Left ventricle myocardium inferior (tissue), 1 donor: Measurements from ENCODE around the gene CCR4. TPM values are rescaled to one million over a fixed set of nuclear protein-coding genes. Genes with fewer than 3 reads are reported as not detected.
"Not testable (repeated sequence)": the region's sequence is repeated elsewhere in the genome, so short reads cannot be mapped to it uniquely, and the experiment has no call there.

Experiments used
- DNase-seq: peaks from one replicate; pipeline ENCODE4 v3.0.0-alpha.2; 2020
- H3K27ac ChIP-seq: fragments of 200-600 bp; replicated peaks from 2 replicates; pipeline ENCODE4 v1.8.0; 2021
- H3K27me3 ChIP-seq: fragments of 200-600 bp; 2 replicates; pipeline ENCODE4 v1.8.0; 2021; ENCODE audit warnings: low read depth
- H3K36me3 ChIP-seq: fragments of 200-600 bp; 2 replicates; pipeline ENCODE4 v1.8.0; 2021
- H3K4me1 ChIP-seq: fragments of 200-600 bp; 2 replicates; pipeline ENCODE4 v1.8.0; 2021
- H3K4me3 ChIP-seq: fragments of 200-600 bp; 2 replicates; pipeline ENCODE4 v1.8.0; 2021; ENCODE audit warnings: mild to moderate bottlenecking, moderate library complexity
- H3K9me3 ChIP-seq: fragments of 200-600 bp; replicated peaks from 2 replicates; pipeline ENCODE4 v1.8.0; 2021
- CTCF ChIP-seq: fragments of 200-600 bp; IDR thresholded peaks from 2 replicates; pipeline ENCODE4 v1.8.0; 2021; ENCODE audit warnings: antibody characterized with exemption, mild to moderate bottlenecking, borderline replicate concordance
- intact Hi-C: fragments of 100-400 bp; cut with micrococcal nuclease; formaldehyde crosslinking; loops from one replicate; pipeline ENCODE4 v1.11.0; 2022
- total RNA-seq: library from RNA; stranded (reverse); fragmentation: NEBNext Ultra II Directional; extraction: Animal tissue kit (Norgen Biotek cat#: 25700); gene quantifications from one replicate; pipeline ENCODE4 v1.2.1, GENCODE V29; 2021
- donor health status: DM: no; HTN: yes; CAD: no; lungs with severe emphysema.

The CCR4 gene
- total RNA-seq, 1 donor from 2014 or later, result not detected

- Histone ChIP-seq H3K36me3 (no peaks in the 10 kb centered on the region), H3K4me3 (no peak overlapping the region), H3K27ac (no peak overlapping the region), H3K27me3 (no peaks in the 10 kb centered on the region), H3K4me1 (no peaks in the 10 kb centered on the region), H3K9me3 (no peaks in the 10 kb centered on the region)
- TF ChIP-seq CTCF, result no peak
- intact Hi-C loops, result no loop called here
- no peak for DNase-seq
These were observed 31.7 kb downstream of the CCR4 start for GRCh38 chr3:32983124-32983523.

- H3K4me1 ChIP-seq, H3K27ac ChIP-seq, H3K36me3 ChIP-seq, H3K27me3 ChIP-seq, H3K4me3 ChIP-seq, H3K9me3 ChIP-seq, intact Hi-C loops, DNase-seq: not testable (repeated sequence)
These were observed 33.5 kb downstream of the CCR4 start for GRCh38 chr3:32984918-32985317.

- H3K4me3 ChIP-seq, result no peak overlapping the region
- no peak overlapping the region for H3K27ac ChIP-seq
- TF ChIP-seq CTCF, result no peak
- H3K9me3 ChIP-seq, result no peaks in the 10 kb centered on the region
- no peaks in the 10 kb centered on the region for H3K36me3 ChIP-seq
- intact Hi-C loops, result no loop called here
- no peaks in the 10 kb centered on the region for H3K4me1 ChIP-seq
- H3K27me3 ChIP-seq, result no peaks in the 10 kb centered on the region
- no peak for DNase-seq
These were observed 37.7 kb downstream of the CCR4 start for GRCh38 chr3:32989171-32989570.

- Histone ChIP-seq H3K4me1 (no peaks in the 10 kb centered on the region), H3K9me3 (no peaks in the 10 kb centered on the region), H3K27me3 (no peaks in the 10 kb centered on the region), H3K27ac (no peak overlapping the region), H3K4me3 (no peak overlapping the region), H3K36me3 (no peaks in the 10 kb centered on the region)
- intact Hi-C loops, result no loop called here
- no peak for DNase-seq
- TF ChIP-seq CTCF, result no peak
These were observed 38.7 kb downstream of the CCR4 start for GRCh38 chr3:32990116-32990515.

- TF ChIP-seq CTCF, result no peak
- Histone ChIP-seq H3K4me3 (no peak overlapping the region), H3K4me1 (no peaks in the 10 kb centered on the region), H3K27me3 (no peaks in the 10 kb centered on the region), H3K27ac (no peak overlapping the region), H3K9me3 (no peaks in the 10 kb centered on the region), H3K36me3 (peaks cover 8% of the 10 kb centered on the region)
- intact Hi-C loops, result no loop called here
- DNase-seq, result no peak
These were observed 40.3 kb downstream of the CCR4 start for GRCh38 chr3:32991781-32992180.

GRCh38 chr3:32992310-32992686, 40.9 kb downstream of the CCR4 start:
- H3K36me3 ChIP-seq, result peaks cover 13% of the 10 kb centered on the region
- no peak for DNase-seq
- no peaks in the 10 kb centered on the region for H3K9me3 ChIP-seq
- no peaks in the 10 kb centered on the region for H3K4me1 ChIP-seq
- H3K27ac ChIP-seq, result no peak overlapping the region
- H3K27me3 ChIP-seq, result no peaks in the 10 kb centered on the region
- intact Hi-C loops, result no loop called here
- no peak for TF ChIP-seq CTCF
- no peak overlapping the region for H3K4me3 ChIP-seq
